Nephron progenitor cell (in vitro differentiated cells): ENCODE data around the gene FAM90A26.
"Not testable (repeated sequence)": the region's sequence is repeated elsewhere in the genome, so short reads cannot be mapped to it uniquely, and the experiment has no call there.

Experiments
- DNase-seq: peaks from one replicate; pipeline ENCODE4 v3.0.0; 2021
- H3K27ac Mint-ChIP-seq: 2 replicates; pipeline ENCODE4 v1.8.0; 2021; ENCODE audit warnings: mild to moderate bottlenecking, moderate library complexity, mixed read lengths
- H3K27me3 Mint-ChIP-seq: 2 replicates; pipeline ENCODE4 v1.8.0; 2021; ENCODE audit warnings: mild to moderate bottlenecking, low read depth, mixed read lengths; ENCODE audit not compliant: poor library complexity
- H3K36me3 Mint-ChIP-seq: 2 replicates; pipeline ENCODE4 v1.8.0; 2021; ENCODE audit warnings: low read depth, mixed read lengths
- H3K4me1 Mint-ChIP-seq: 2 replicates; pipeline ENCODE4 v1.8.0; 2021; ENCODE audit warnings: mixed read lengths
- H3K4me3 Mint-ChIP-seq: 2 replicates; pipeline ENCODE4 v1.8.0; 2021; ENCODE audit warnings: mild to moderate bottlenecking, moderate library complexity, mixed read lengths
- H3K9me3 Mint-ChIP-seq: 2 replicates; pipeline ENCODE4 v1.8.0; 2021; ENCODE audit warnings: mild to moderate bottlenecking, moderate library complexity, mixed read lengths

Gene FAM90A26

GRCh38 chr4:9165990-9166389, 4.2 kb upstream of the FAM90A26 start:
- H3K36me3 Mint-ChIP-seq, H3K9me3 Mint-ChIP-seq, H3K27ac Mint-ChIP-seq, H3K27me3 Mint-ChIP-seq, H3K4me1 Mint-ChIP-seq, DNase-seq, H3K4me3 Mint-ChIP-seq: not testable (repeated sequence)

GRCh38 chr4:9210357-9210756, 40.1 kb downstream of the FAM90A26 start, which contains the start of gene USP17L10:
Gene USP17L10, plus strand, starts transcription at chr4:9210657. Its CDS starts 0 bp downstream, at chr4:9210657.
- not testable (repeated sequence) for H3K4me1 Mint-ChIP-seq, H3K27ac Mint-ChIP-seq, H3K4me3 Mint-ChIP-seq, H3K9me3 Mint-ChIP-seq, H3K36me3 Mint-ChIP-seq, H3K27me3 Mint-ChIP-seq, DNase-seq

GRCh38 chr4:9214701-9215100, 44.5 kb downstream of the FAM90A26 start:
- not testable (repeated sequence) for H3K4me1 Mint-ChIP-seq, H3K27me3 Mint-ChIP-seq, DNase-seq, H3K27ac Mint-ChIP-seq, H3K9me3 Mint-ChIP-seq, H3K36me3 Mint-ChIP-seq, H3K4me3 Mint-ChIP-seq

GRCh38 chr4:9215105-9215504, 44.9 kb downstream of the FAM90A26 start, which contains the start of gene USP17L11:
Gene USP17L11, plus strand, starts transcription at chr4:9215405. Its CDS starts 0 bp downstream, at chr4:9215405.
- not testable (repeated sequence) for H3K9me3 Mint-ChIP-seq, H3K27ac Mint-ChIP-seq, H3K36me3 Mint-ChIP-seq, H3K27me3 Mint-ChIP-seq, H3K4me1 Mint-ChIP-seq, DNase-seq, H3K4me3 Mint-ChIP-seq

GRCh38 chr4:9219852-9220251, 49.6 kb downstream of the FAM90A26 start, which contains the start of gene USP17L12:
Gene USP17L12, plus strand, starts transcription at chr4:9220152. Its CDS starts 0 bp downstream, at chr4:9220152.
- not testable (repeated sequence) for H3K27me3 Mint-ChIP-seq, H3K36me3 Mint-ChIP-seq, H3K27ac Mint-ChIP-seq, DNase-seq, H3K4me3 Mint-ChIP-seq, H3K4me1 Mint-ChIP-seq, H3K9me3 Mint-ChIP-seq

GRCh38 chr4:9224596-9224995, 54.4 kb downstream of the FAM90A26 start, which contains the start of gene USP17L13:
Gene USP17L13, plus strand, starts transcription at chr4:9224896. Its CDS starts 0 bp downstream, at chr4:9224896.
- not testable (repeated sequence) for DNase-seq, H3K27ac Mint-ChIP-seq, H3K4me3 Mint-ChIP-seq, H3K27me3 Mint-ChIP-seq, H3K9me3 Mint-ChIP-seq, H3K4me1 Mint-ChIP-seq, H3K36me3 Mint-ChIP-seq
